ENCODE results near the gene COL17A1.

- no peak for TF ChIP-seq CTCF (optimal IDR thresholded peaks at IDR 0.05 in 1 of 3, IDR thresholded peaks at IDR 0.05 in 1 of 3, conservative IDR thresholded peaks at IDR 0.05 in 1 of 3; ENCODE audit: extremely low read depth in 1 of 3, insufficient read depth in 2 of 3, low read length in 3 of 3)
- no peak for TF ChIP-seq EZH2 (IDR thresholded peaks at IDR 0.05; ENCODE audit: low read length)
These were observed 47.1 kb downstream of the COL17A1 start for GRCh38 chr10:104038537-104038936.
